Cardiac muscle cell (in vitro differentiated cells and primary cell): ENCODE measurements around the gene LY6G6C. TPM values are rescaled to one million over a fixed set of nuclear protein-coding genes. Genes with fewer than 3 reads are reported as not detected.

Experiments
- DNase-seq, 2 donors: peaks; one replicate each; pipeline versions ENCODE4 v3.0.0 to v3.0.0-alpha.2; 2010 to 2017; ENCODE audit warnings: low read depth in 1 of 2, low spot score in 1 of 2
- H3K27ac ChIP-seq: fragments of 200-600 bp; sonication (generic); 2 replicates; pipeline ENCODE4 v1.5.1; 2016
- H3K27me3 ChIP-seq: fragments of 200-600 bp; sonication (generic); 2 replicates; pipeline ENCODE4 v1.6.0; 2016; ENCODE audit warnings: control low read depth
- H3K36me3 ChIP-seq: fragments of 200-600 bp; sonication (generic); 2 replicates; pipeline ENCODE4 v1.5.1; 2016; ENCODE audit warnings: control low read depth
- H3K4me1 ChIP-seq: fragments of 200-600 bp; sonication (generic); 2 replicates; pipeline ENCODE4 v1.8.1; 2017; ENCODE audit warnings: low read depth, mild to moderate bottlenecking, mixed run types
- H3K4me3 ChIP-seq: fragments of 200-600 bp; sonication (generic); 2 replicates; pipeline ENCODE4 v1.5.1; 2016; ENCODE audit warnings: mild to moderate bottlenecking
- H3K9me3 ChIP-seq: fragments of 200-600 bp; sonication (generic); 2 replicates; pipeline ENCODE4 v1.5.1; 2017; ENCODE audit warnings: low read depth, mild to moderate bottlenecking, control low read depth
- polyA plus RNA-seq: library from polyadenylated mRNA; unstranded; fragments of >200 nt; fragmentation: Nextera tagmentation; extraction: Ambion mirVana; gene quantifications from 2 replicates; pipeline ENCODE4 v1.2.1, GENCODE V29; 2016
- total RNA-seq: library from RNA; depleted of rRNA; stranded (reverse); fragments of >200 nt; gene quantifications from 2 replicates; pipeline ENCODE4 v1.2.3, GENCODE V29; 2016
- TF ChIP-seq, protein P1 (sequence below): IDR thresholded peaks from 2 replicates; pipeline ENCODE4 v1.5.1; 2012; ENCODE audit warnings: low read depth, mild to moderate bottlenecking, low read length

LY6G6C gene
- total and polyA plus RNA-seq, 2 experiments from 2014 or later: not detected

DNA sequence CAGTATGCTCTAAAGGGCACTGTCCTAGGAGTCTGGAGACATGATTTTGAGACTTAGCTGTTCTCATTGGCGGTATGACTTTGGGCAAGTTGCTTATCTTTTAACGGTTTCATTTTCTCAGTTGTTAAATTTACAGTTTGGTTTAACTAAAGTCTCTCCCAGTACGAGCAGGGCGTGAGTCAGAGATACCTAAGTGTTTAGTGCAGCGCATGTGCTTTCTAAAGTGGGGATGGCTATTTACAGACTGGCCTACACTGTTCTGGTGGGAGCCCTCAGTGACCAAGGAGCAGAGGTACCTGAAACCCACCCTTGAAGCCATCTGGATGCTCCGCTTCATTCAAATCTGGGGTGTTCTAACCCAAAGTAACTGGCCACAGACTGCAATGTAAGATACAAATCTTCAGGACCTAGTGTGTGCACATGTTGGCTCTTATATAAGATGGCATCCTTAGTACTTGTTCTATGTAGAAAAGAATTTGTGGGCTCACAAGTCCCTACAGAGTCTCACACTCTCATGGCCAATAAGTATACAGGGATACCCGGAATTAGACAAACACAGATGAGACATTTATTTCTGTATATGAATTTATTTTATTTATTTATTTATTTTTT is 29.0 kb upstream of the LY6G6C start:
- Histone ChIP-seq H3K27me3 (no peaks in the 10 kb centered on the region), H3K9me3 (no peaks in the 10 kb centered on the region), H3K27ac (no peak overlapping the region), H3K4me3 (no peak overlapping the region), H3K4me1 (no peaks in the 10 kb centered on the region), H3K36me3 (no peaks in the 10 kb centered on the region)
- TF ChIP-seq, protein P1, sequence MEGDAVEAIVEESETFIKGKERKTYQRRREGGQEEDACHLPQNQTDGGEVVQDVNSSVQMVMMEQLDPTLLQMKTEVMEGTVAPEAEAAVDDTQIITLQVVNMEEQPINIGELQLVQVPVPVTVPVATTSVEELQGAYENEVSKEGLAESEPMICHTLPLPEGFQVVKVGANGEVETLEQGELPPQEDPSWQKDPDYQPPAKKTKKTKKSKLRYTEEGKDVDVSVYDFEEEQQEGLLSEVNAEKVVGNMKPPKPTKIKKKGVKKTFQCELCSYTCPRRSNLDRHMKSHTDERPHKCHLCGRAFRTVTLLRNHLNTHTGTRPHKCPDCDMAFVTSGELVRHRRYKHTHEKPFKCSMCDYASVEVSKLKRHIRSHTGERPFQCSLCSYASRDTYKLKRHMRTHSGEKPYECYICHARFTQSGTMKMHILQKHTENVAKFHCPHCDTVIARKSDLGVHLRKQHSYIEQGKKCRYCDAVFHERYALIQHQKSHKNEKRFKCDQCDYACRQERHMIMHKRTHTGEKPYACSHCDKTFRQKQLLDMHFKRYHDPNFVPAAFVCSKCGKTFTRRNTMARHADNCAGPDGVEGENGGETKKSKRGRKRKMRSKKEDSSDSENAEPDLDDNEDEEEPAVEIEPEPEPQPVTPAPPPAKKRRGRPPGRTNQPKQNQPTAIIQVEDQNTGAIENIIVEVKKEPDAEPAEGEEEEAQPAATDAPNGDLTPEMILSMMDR: no peak
- no peak for DNase-seq

DNA sequence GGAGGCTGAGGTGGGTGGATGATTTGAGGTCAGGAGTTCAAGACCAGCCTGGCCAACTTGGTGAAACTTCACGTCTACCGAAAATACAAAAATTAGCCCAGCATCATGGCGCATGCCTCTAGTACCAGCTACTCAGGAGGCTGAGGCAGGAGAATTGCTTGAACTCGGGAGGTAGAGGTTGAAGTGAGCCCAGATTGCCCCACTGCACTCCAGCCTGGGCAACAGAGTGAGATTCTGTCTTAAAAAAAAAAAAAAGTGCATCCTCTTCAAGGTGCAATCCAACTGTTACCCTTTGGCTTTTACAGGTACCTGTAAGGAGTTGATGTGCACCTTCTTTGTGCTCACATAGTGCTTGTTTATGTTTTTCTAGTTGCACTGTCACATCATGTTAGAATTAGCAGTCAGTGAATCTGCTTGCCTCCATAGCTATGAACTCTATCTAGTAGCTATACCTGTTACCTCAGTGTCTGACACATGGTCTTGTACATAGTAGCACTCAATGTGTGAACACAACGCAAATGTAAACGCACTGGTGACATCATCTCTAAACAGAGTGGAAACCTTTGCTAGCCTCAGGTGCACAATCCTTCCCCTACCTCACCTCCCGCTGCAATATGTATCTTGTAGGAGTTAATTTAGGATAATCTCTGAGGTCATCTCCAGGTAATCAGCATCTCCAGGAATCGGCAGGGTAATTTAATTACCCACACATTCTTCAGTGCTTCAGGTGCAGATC is 27.9 kb upstream of the LY6G6C start:
- Histone ChIP-seq H3K4me3 (no peak overlapping the region), H3K27ac (no peak overlapping the region), H3K27me3 (no peaks in the 10 kb centered on the region), H3K36me3 (no peaks in the 10 kb centered on the region), H3K9me3 (no peaks in the 10 kb centered on the region), H3K4me1 (no peaks in the 10 kb centered on the region)
- no peak for DNase-seq
- TF ChIP-seq, protein P1: no peak

DNA sequence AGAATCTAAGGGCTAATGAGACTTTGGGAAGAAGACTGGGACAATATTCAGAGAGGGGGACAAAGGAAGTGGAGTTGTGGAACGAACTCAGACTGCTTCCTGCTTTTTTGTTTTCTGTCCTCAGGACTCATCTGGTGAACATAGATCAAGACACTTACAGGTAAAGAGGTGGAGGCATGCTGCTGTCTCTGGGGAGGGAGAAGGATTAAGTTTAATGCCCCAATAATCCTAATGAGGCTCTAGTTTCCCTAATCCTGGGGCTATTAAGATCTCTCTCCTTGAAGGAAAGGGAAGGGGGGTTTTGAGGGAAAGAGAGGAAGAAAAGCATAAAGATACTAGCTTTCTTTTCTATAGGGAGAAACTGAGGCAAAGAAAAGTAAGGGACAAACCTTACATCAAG is 22.9 kb upstream of the LY6G6C start:
- Histone ChIP-seq H3K27me3 (no peaks in the 10 kb centered on the region), H3K4me1 (peaks cover 4% of the 10 kb centered on the region), H3K9me3 (no peaks in the 10 kb centered on the region), H3K4me3 (no peak overlapping the region), H3K36me3 (no peaks in the 10 kb centered on the region), H3K27ac (no peak overlapping the region)
- TF ChIP-seq, protein P1: no peak
- DNase-seq: no peak

DNA sequence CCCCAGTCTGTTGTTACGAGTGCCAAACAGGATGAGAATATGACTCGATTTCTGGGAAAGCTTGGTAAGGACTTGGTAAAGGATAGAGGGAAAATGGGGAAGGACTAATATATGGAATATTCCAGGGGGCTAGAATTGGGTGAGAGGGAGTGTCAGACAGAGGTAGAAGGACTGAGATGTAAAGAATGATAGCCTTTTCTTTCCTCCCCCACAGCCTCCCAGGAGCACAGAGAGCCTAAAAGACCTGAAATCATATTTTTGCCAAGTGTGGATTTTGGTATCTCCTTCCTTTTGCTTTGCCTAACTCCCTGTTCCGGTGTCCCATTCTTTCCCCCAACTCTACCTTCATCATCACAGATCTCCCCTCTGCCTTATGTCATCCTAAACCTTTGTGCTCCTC is 21.3 kb upstream of the LY6G6C start:
- H3K4me3 ChIP-seq: no peak overlapping the region
- TF ChIP-seq, protein P1: no peak
- peaks cover 12% of the 10 kb centered on the region for H3K4me1 ChIP-seq
- no peaks in the 10 kb centered on the region for H3K9me3 ChIP-seq
- H3K27me3 ChIP-seq: no peaks in the 10 kb centered on the region
- DNase-seq: no peak
- H3K27ac ChIP-seq: no peak overlapping the region
- H3K36me3 ChIP-seq: no peaks in the 10 kb centered on the region

DNA sequence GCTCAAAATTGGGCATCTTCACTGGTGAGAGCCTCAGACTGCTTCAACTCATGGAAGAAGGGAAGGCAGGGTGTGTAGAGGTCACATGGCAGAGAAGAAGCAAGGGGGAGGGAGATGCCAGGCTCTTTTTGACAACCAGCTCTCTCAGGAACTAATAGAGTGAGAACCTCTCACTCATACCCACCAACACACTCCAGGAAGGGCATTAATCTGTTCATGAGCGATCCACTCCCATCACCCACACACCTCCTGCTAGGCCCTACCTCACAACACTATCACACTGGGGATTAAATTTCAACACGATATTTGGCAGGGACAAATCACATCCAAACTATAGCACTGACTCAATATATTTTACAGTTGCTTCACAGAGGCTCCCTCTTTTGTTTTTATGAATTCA is 20.3 kb upstream of the LY6G6C start:
- H3K27me3 ChIP-seq: no peaks in the 10 kb centered on the region
- no peaks in the 10 kb centered on the region for H3K36me3 ChIP-seq
- TF ChIP-seq, protein P1: no peak
- no peaks in the 10 kb centered on the region for H3K9me3 ChIP-seq
- peaks cover 21% of the 10 kb centered on the region for H3K4me1 ChIP-seq
- no peak overlapping the region for H3K27ac ChIP-seq
- DNase-seq: no peak
- H3K4me3 ChIP-seq: no peak overlapping the region
